Measurements from ENCODE around the gene VRTN. TPM values are rescaled to one million over a fixed set of nuclear protein-coding genes. Genes with fewer than 3 reads are reported as not detected.

Gene VRTN
- total RNA-seq, 1 donor: not detected

GRCh38 chr14:74348735-74349463 is 628 bp downstream of the VRTN start:
- DNase-seq (ENCODE audit: low read depth): no peak
- TF ChIP-seq, protein P1, sequence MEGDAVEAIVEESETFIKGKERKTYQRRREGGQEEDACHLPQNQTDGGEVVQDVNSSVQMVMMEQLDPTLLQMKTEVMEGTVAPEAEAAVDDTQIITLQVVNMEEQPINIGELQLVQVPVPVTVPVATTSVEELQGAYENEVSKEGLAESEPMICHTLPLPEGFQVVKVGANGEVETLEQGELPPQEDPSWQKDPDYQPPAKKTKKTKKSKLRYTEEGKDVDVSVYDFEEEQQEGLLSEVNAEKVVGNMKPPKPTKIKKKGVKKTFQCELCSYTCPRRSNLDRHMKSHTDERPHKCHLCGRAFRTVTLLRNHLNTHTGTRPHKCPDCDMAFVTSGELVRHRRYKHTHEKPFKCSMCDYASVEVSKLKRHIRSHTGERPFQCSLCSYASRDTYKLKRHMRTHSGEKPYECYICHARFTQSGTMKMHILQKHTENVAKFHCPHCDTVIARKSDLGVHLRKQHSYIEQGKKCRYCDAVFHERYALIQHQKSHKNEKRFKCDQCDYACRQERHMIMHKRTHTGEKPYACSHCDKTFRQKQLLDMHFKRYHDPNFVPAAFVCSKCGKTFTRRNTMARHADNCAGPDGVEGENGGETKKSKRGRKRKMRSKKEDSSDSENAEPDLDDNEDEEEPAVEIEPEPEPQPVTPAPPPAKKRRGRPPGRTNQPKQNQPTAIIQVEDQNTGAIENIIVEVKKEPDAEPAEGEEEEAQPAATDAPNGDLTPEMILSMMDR (IDR thresholded peaks at IDR 0.05; ENCODE audit: insufficient read depth, low read depth, low read length): no peak
- H3K4me3 ChIP-seq (ENCODE audit: low read depth, low read length): no peak overlapping the region

DNA sequence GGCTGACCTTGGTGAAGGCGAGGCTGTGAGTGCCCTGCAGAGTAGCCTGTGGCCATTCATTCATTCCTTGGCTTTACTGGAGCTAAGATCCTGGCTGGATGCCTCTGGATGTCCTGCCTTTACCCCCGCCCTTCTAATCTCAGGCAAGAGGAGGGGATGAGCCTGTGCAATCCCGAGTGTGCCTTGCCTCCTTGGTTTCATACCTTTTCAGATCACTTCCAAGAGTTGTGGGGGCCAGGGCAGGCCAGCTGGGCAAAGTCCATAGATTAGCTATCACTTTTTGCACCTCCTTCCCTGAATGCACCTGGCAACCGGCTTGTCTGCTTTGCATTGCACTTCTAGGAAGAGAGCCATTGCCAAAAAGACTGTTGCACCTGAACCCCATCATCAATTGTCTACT is 1.5 kb downstream of the VRTN start:
- H3K4me3 ChIP-seq (ENCODE audit: low read depth, low read length): no peak overlapping the region
- TF ChIP-seq, protein P1 (IDR thresholded peaks at IDR 0.05; ENCODE audit: insufficient read depth, low read depth, low read length): no peak

GRCh38 chr14:74350211-74350927 is 2.1 kb downstream of the VRTN start:
- TF ChIP-seq, protein P1 (IDR thresholded peaks at IDR 0.05; ENCODE audit: insufficient read depth, low read depth, low read length): no peak
- no peak overlapping the region for H3K4me3 ChIP-seq (ENCODE audit: low read depth, low read length)
- no peak for DNase-seq (ENCODE audit: low read depth)

More for the DNA sequence above, 1.5 kb downstream of the VRTN start:
- DNase-seq (ENCODE audit: low read depth): no peak

GRCh38 chr14:74350928-74351323 is 2.7 kb downstream of the VRTN start:
- TF ChIP-seq, protein P1 (IDR thresholded peaks at IDR 0.05; ENCODE audit: insufficient read depth, low read depth, low read length): no peak
- no peak for DNase-seq (ENCODE audit: low read depth)
- H3K4me3 ChIP-seq (ENCODE audit: low read depth, low read length): no peak overlapping the region

DNA sequence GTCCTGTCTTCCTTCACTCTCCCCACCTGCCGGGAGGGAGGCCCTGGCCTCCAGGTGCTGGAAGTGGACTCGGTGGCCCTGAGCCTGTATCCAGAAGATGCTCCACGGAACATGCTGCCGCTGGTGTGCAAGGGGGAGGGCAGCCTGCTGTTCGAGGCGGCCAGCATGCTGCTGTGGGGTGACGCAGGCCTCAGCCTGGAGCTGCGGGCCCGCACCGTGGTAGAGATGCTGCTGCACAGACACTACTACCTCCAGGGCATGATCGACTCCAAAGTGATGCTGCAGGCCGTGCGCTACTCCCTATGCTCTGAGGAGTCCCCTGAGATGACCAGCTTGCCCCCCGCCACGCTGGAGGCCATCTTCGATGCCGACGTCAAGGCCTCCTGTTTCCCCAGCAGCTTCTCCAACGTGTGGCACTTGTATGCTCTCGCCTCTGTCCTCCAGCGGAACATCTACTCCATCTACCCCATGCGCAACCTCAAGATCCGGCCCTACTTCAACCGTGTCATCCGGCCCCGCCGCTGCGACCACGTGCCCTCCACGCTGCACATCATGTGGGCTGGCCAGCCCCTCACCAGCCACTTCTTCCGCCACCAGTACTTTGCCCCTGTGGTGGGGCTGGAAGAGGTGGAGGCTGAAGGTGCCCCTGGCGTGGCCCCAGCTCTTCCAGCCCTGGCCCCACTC is 8.8 kb downstream of the VRTN start:
- TF ChIP-seq, protein P1 (IDR thresholded peaks at IDR 0.05; ENCODE audit: insufficient read depth, low read depth, low read length): no peak
- DNase-seq (ENCODE audit: low read depth): no peak
- no peak overlapping the region for H3K4me3 ChIP-seq (ENCODE audit: low read depth, low read length)

GRCh38 chr14:74357585-74357984 is 9.3 kb downstream of the VRTN start:
- TF ChIP-seq, protein P1 (IDR thresholded peaks at IDR 0.05; ENCODE audit: insufficient read depth, low read depth, low read length): no peak
- H3K4me3 ChIP-seq (ENCODE audit: low read depth, low read length): no peak overlapping the region
- DNase-seq (ENCODE audit: low read depth): no peak

All from fibroblast of villous mesenchyme (primary cell).